NCI-H345 treated with DMSO at 0.1 percent for 48 hours (cell line): ENCODE results near the gene MED27.
"Not testable (repeated sequence)": the region's sequence is repeated elsewhere in the genome, so short reads cannot be mapped to it uniquely, and the experiment has no call there.

Experiments
- DNase-seq: peaks from one replicate; lab custom pipeline; 2025; ENCODE audit not compliant: unreplicated experiment; lab: John Stamatoyannopoulos, UW

Gene MED27

GRCh38 chr9:132020272-132020671 is 59.4 kb downstream of the MED27 start:
- no peak for DNase-seq

- DNase-seq, result no peak
These were observed 60.0 kb downstream of the MED27 start for GRCh38 chr9:132019702-132020101.

DNA sequence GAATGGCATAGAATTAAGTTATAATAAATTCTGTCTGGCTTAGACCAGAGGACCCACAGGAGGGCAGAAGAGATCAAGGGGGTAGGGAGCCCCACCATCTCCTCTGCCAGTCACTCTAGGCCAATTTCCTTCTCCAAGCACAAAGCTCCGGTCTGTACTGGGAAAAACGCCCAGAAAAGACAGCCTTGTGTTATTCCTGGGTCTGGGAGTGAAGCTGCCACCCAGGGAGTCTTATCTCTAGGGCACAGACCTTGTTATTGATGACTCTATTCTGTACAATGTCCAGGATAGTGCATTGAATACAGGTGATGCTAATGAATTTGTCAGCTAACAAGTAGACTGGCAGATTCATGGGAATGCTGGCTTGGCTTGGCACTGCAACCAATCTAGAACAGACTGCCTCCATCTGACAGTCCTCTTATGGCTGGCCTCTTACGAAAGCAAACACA is 60.7 kb downstream of the MED27 start:
- no peak for DNase-seq

DNA sequence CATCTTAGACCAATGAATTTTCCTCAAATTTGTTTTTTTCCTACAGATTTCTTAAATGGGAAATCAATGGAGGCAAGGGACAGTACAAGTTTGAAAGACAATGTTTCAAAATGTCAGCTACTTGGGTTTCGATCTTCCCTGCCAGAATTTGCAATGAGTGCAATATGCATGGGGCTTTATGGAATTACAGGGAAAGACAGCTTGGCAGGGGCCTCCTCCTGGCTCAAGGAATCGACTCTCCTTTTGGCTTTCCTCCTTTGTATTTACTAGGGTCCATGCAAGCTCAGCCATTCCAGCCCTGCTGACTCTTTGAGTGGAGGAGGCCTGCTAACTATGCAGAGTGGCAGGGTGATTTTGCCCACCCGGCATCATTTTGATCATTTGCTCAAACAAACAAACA is 63.2 kb downstream of the MED27 start:
- DNase-seq, result no peak

DNA sequence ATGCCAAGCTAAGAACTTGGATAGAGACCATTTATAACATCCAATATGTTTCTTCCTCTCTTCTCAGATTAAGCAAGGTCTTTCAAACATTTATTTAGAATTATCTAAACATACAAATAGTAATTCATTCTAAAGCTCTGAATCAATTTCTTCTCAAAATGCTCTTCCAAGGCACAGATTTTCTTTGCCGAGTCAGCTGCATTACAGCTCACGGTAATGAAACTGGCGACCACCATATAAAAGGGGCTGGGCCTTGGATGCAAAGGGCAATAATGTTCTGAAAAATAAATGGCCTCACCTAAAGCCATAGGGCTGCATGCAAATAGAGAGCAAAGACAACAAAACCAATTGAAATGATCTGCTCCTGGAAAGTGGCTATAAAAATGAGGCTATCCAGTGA is 63.8 kb downstream of the MED27 start:
- no peak for DNase-seq

DNA sequence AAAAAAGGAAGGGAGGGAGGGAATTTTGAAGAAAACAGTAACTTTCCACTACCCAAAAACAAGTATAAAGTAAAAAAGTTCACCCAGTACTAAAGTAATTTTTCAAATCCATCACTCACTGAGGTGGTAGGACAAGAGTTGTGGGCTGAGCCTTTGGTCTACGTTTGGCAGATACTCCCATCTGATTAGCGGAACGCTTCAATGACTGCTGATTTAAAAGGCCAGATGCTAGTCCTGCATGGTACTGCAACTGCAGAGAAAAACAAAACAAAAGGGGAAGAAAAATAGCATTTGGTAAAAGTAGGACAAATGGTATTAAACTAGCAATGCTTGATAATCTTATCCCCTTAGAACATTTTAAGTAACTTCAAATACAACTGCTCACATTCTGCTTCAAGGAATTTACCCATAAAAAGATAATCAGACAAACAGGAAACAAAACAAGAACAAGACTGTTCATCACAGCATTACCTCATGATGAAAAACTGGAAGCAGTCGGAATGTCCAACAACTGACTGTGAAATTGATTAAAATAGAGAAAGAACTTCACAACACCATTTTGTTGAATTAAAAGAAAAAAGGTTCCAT is 65.4 kb downstream of the MED27 start:
- no peak for DNase-seq

GRCh38 chr9:132012704-132013357 is 66.8 kb downstream of the MED27 start:
- no peak for DNase-seq

DNA sequence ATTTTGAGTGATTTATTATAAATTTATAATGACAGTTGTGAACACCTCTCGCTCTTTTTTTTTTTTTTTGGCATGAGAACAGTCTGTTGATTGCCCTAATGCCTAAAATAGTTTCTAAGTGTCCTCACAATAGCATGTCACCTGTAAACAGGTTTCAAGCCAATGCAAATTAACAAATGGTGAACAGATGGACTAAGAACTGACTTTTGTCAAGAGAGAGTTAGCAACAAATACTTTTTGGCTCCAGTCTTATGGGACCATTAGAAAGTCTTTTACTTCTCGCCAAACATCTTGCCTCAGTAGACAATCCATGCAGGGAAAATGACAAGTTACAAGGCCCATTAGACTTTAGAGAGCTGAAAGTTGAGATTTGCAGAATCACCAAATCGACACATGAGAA is 67.8 kb downstream of the MED27 start:
- DNase-seq, result peak; percentile 19

GRCh38 chr9:132011309-132011708 is 68.4 kb downstream of the MED27 start:
- DNase-seq, result no peak

GRCh38 chr9:132010201-132010600 is 69.5 kb downstream of the MED27 start:
- DNase-seq, result not testable (repeated sequence)

- DNase-seq, result peak; percentile 42
These were observed 70.5 kb downstream of the MED27 start for GRCh38 chr9:132008855-132009812.

GRCh38 chr9:132008184-132008803 is 71.4 kb downstream of the MED27 start:
- DNase-seq, result no peak

GRCh38 chr9:132007371-132008025 is 72.2 kb downstream of the MED27 start:
- DNase-seq, result peak; percentile 32

- DNase-seq, result peak; percentile 88
These were observed 72.8 kb downstream of the MED27 start for GRCh38 chr9:132006677-132007370.

DNA sequence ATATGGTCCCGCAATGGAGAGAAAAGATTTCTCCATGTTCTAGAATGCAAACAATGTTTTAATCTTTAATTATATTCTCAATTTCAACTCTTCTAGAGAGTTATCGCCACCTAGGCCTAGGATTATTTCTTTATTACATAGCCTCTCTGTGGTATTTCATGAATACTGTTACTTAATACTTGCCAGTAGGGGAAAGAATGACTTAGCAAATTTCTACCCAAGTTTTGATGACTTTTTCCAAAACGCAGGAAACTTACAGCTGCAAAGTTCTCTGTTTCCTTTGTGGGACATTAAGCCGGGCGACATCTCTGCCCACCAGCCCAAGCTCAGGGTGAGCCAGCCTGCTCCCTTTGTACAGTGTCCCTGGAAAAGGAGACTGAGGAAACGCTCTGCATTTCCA is 73.8 kb downstream of the MED27 start:
- DNase-seq, result no peak

GRCh38 chr9:132004323-132004722 is 75.3 kb downstream of the MED27 start:
- DNase-seq, result no peak

GRCh38 chr9:132003896-132004295 is 75.8 kb downstream of the MED27 start:
- no peak for DNase-seq

DNA sequence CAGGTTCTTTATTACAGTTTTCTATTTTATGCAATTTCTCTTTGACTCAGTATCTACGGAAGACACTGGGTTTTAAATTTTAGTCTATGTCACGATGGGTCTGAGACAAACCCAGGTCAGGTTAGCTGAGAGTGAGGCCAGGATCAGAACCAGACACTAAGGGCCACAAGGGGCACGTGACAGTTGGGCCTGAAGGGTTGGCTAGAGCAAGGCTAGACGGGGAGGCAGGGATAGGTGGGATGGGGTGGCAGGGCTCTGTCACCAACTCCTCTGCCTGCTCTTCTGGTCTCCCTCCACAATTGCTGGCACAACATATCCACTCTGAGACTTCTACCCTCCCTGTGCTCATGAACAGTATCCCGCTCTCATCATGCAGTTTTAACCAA is 76.4 kb downstream of the MED27 start:
- DNase-seq, result no peak

- DNase-seq, result no peak
These were observed 76.9 kb downstream of the MED27 start for GRCh38 chr9:132002643-132003318.

DNA sequence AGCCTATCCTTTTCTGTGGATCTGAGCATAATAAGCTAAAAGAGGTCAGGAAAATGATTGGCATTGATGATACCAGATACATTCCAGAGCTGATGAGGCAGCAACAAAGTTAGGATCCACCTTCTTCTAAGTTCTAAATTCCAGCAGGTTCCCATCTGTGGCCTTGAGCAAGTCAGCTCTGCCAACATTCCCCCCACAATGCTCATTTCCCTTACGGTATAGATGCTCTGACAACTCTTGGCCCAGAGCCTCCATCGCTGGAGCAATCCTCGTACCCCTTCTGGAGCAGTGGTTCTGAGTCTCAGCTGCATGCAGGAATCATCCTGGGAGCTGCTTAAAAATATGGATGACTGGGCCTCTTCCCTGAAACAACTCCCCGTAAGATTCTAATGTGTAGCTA is 78.1 kb downstream of the MED27 start:
- no peak for DNase-seq
